Stimulated activated CD4-positive, alpha-beta T cell treated with anti-CD3 and anti-CD28 coated beads, TNF-alpha, amount 100 ng/mL, for 4 hours (primary cell): Measurements from ENCODE around the gene INCENP.
"Not testable (repeated sequence)": the region's sequence is repeated elsewhere in the genome, so short reads cannot be mapped to it uniquely, and the experiment has no call there.

Experiments used
- DNase-seq, 3 experiments: peaks; one replicate each; pipeline ENCODE4 v3.0.0-alpha.2; 2020; ENCODE audit warnings: low read depth in 3 of 3

INCENP gene

GRCh38 chr11:62171261-62171723, 47.5 kb downstream of the INCENP start:
- peak; percentile 31 to 54 (median 40) for DNase-seq

- DNase-seq: no peak
Observed at GRCh38 chr11:62172294-62172693, 48.5 kb downstream of the INCENP start.

GRCh38 chr11:62176766-62177165, 53.0 kb downstream of the INCENP start:
- DNase-seq: no peak

- no peak for DNase-seq
Observed at GRCh38 chr11:62179995-62180394, 56.2 kb downstream of the INCENP start.

- no peak for DNase-seq
Observed at GRCh38 chr11:62181097-62181496, 57.3 kb downstream of the INCENP start.

GRCh38 chr11:62182147-62182891, 58.5 kb downstream of the INCENP start:
- DNase-seq: no peak

- no peak for DNase-seq
Observed at GRCh38 chr11:62186195-62186594, 62.4 kb downstream of the INCENP start.

- no peak for DNase-seq
Observed at GRCh38 chr11:62190011-62190410, 66.2 kb downstream of the INCENP start, which contains the start of gene SCGB1D1. TSS of gene SCGB1D1 (plus strand) at chr11:62190216. CDS start at chr11:62190285, 69 bp downstream.

- no peak for DNase-seq
Observed at GRCh38 chr11:62193952-62194351, 70.1 kb downstream of the INCENP start.

GRCh38 chr11:62195010-62195409, 71.2 kb downstream of the INCENP start:
- not testable (repeated sequence) for DNase-seq

GRCh38 chr11:62195945-62196344, 72.1 kb downstream of the INCENP start:
- DNase-seq: no peak

- not testable (repeated sequence) for DNase-seq
Observed at GRCh38 chr11:62197400-62197799, 73.6 kb downstream of the INCENP start.

- no peak for DNase-seq
Observed at GRCh38 chr11:62201376-62201775, 77.6 kb downstream of the INCENP start.
